ENCODE measurements around the gene QKI. TPM values are rescaled to one million over a fixed set of nuclear protein-coding genes. Genes with fewer than 3 reads are reported as not detected.

QKI gene
- total RNA-seq: 10 to 100 TPM; 69.0 to 70.6 TPM

GRCh38 chr6:163414117-163414945, at the start of gene QKI:
QKI (plus strand) TSS chr6:163414718; CDS start chr6:163415194, 476 bp downstream.
- CTCF ChIA-PET: no interaction called here

GRCh38 chr6:163366288-163366687, 48.2 kb upstream of the QKI start:
- CTCF ChIA-PET: no interaction called here

More at GRCh38 chr6:163414117-163414945, at the start of gene QKI:
- ATAC-seq (peak; percentile 60), DNase-seq (peak; percentile 85)
- Mint-ChIP-seq H3K27ac (peak within 1 kb of the TSS; percentile 87), H3K4me3 (peak within 1 kb of the TSS; percentile 89), H3K36me3 (peaks cover 2% of the 10 kb centered on the region), H3K27me3 (peaks cover 15% of the 10 kb centered on the region), H3K9me3 (ENCODE audit: low read depth) (no peaks in the 10 kb centered on the region), H3K4me1 (peaks cover 29% of the 10 kb centered on the region)

GRCh38 chr6:163367497-163368183, 46.9 kb upstream of the QKI start:
- Mint-ChIP-seq H3K27ac (no peak overlapping the region), H3K4me3 (no peak overlapping the region), H3K27me3 (peaks cover 17% of the 10 kb centered on the region), H3K4me1 (peaks cover 7% of the 10 kb centered on the region), H3K36me3 (no peaks in the 10 kb centered on the region), H3K9me3 (ENCODE audit: low read depth) (no peaks in the 10 kb centered on the region)
- CTCF ChIA-PET: no interaction called here
- DNase-seq (no peak), ATAC-seq (no peak)

More at GRCh38 chr6:163366288-163366687, 48.2 kb upstream of the QKI start:
- no peaks in the 10 kb centered on the region for H3K9me3 Mint-ChIP-seq (ENCODE audit: low read depth)
- ATAC-seq (no peak), DNase-seq (no peak)
- H3K27me3 Mint-ChIP-seq: peaks cover 20% of the 10 kb centered on the region
- H3K27ac Mint-ChIP-seq: no peak overlapping the region
- H3K4me1 Mint-ChIP-seq: peaks cover 7% of the 10 kb centered on the region
- H3K4me3 Mint-ChIP-seq: no peak overlapping the region
- no peaks in the 10 kb centered on the region for H3K36me3 Mint-ChIP-seq

- Mint-ChIP-seq H3K4me3 (no peak overlapping the region), H3K9me3 (ENCODE audit: low read depth) (no peaks in the 10 kb centered on the region), H3K27ac (no peak overlapping the region), H3K4me1 (peaks cover 7% of the 10 kb centered on the region), H3K27me3 (peaks cover 17% of the 10 kb centered on the region), H3K36me3 (no peaks in the 10 kb centered on the region)
- DNase-seq: no peak
- no peak for ATAC-seq
- CTCF ChIA-PET: no interaction called here
Measured at GRCh38 chr6:163369141-163369540, 45.4 kb upstream of the QKI start.

GRCh38 chr6:163369628-163370365, 44.7 kb upstream of the QKI start:
- no peaks in the 10 kb centered on the region for H3K36me3 Mint-ChIP-seq
- no peak overlapping the region for H3K27ac Mint-ChIP-seq
- H3K27me3 Mint-ChIP-seq: peaks cover 17% of the 10 kb centered on the region
- CTCF ChIA-PET: no interaction called here
- DNase-seq (no peak), ATAC-seq (no peak)
- H3K4me1 Mint-ChIP-seq: peaks cover 7% of the 10 kb centered on the region
- no peaks in the 10 kb centered on the region for H3K9me3 Mint-ChIP-seq (ENCODE audit: low read depth)
- no peak overlapping the region for H3K4me3 Mint-ChIP-seq

- Mint-ChIP-seq H3K36me3 (no peaks in the 10 kb centered on the region), H3K27ac (no peak overlapping the region), H3K4me3 (no peak overlapping the region), H3K4me1 (peaks cover 7% of the 10 kb centered on the region), H3K9me3 (ENCODE audit: low read depth) (no peaks in the 10 kb centered on the region), H3K27me3 (peaks cover 17% of the 10 kb centered on the region)
- DNase-seq (no peak), ATAC-seq (no peak)
- CTCF ChIA-PET: no interaction called here
Measured at GRCh38 chr6:163370464-163371117, 43.9 kb upstream of the QKI start.

GRCh38 chr6:163371129-163371528, 43.4 kb upstream of the QKI start:
- Mint-ChIP-seq H3K4me3 (no peak overlapping the region), H3K36me3 (no peaks in the 10 kb centered on the region), H3K27ac (no peak overlapping the region), H3K4me1 (peaks cover 7% of the 10 kb centered on the region), H3K27me3 (peaks cover 17% of the 10 kb centered on the region), H3K9me3 (ENCODE audit: low read depth) (no peaks in the 10 kb centered on the region)
- DNase-seq (no peak), ATAC-seq (no peak)
- CTCF ChIA-PET: no interaction called here

GRCh38 chr6:163373240-163373639, 41.3 kb upstream of the QKI start:
- CTCF ChIA-PET: no interaction called here
- H3K9me3 Mint-ChIP-seq (ENCODE audit: low read depth): no peaks in the 10 kb centered on the region
- H3K27me3 Mint-ChIP-seq: peaks cover 17% of the 10 kb centered on the region
- ATAC-seq (no peak), DNase-seq (no peak)
- H3K4me1 Mint-ChIP-seq: peaks cover 7% of the 10 kb centered on the region
- H3K4me3 Mint-ChIP-seq: no peak overlapping the region
- H3K27ac Mint-ChIP-seq: no peak overlapping the region
- H3K36me3 Mint-ChIP-seq: no peaks in the 10 kb centered on the region

GRCh38 chr6:163375361-163375760, 39.2 kb upstream of the QKI start:
- Mint-ChIP-seq H3K9me3 (ENCODE audit: low read depth) (no peaks in the 10 kb centered on the region), H3K4me1 (peaks cover under 1% of the 10 kb centered on the region), H3K27ac (no peak overlapping the region), H3K27me3 (peaks cover 6% of the 10 kb centered on the region), H3K36me3 (no peaks in the 10 kb centered on the region), H3K4me3 (no peak overlapping the region)
- ATAC-seq: no peak
- CTCF ChIA-PET: no interaction called here
- no peak for DNase-seq

- CTCF ChIA-PET: no interaction called here
- H3K27ac Mint-ChIP-seq: no peak overlapping the region
- ATAC-seq (no peak), DNase-seq (no peak)
- H3K4me1 Mint-ChIP-seq: no peaks in the 10 kb centered on the region
- no peak overlapping the region for H3K4me3 Mint-ChIP-seq
- no peaks in the 10 kb centered on the region for H3K36me3 Mint-ChIP-seq
- no peaks in the 10 kb centered on the region for H3K9me3 Mint-ChIP-seq (ENCODE audit: low read depth)
- H3K27me3 Mint-ChIP-seq: peaks cover under 1% of the 10 kb centered on the region
Measured at GRCh38 chr6:163376187-163376586, 38.3 kb upstream of the QKI start.

- Mint-ChIP-seq H3K27ac (no peak overlapping the region), H3K4me1 (no peaks in the 10 kb centered on the region), H3K36me3 (no peaks in the 10 kb centered on the region), H3K9me3 (ENCODE audit: low read depth) (no peaks in the 10 kb centered on the region), H3K4me3 (no peak overlapping the region), H3K27me3 (no peaks in the 10 kb centered on the region)
- DNase-seq (no peak), ATAC-seq (no peak)
- CTCF ChIA-PET: no interaction called here
Measured at GRCh38 chr6:163377561-163377960, 37.0 kb upstream of the QKI start.

GRCh38 chr6:163380216-163380615, 34.3 kb upstream of the QKI start:
- Mint-ChIP-seq H3K4me1 (no peaks in the 10 kb centered on the region), H3K27me3 (no peaks in the 10 kb centered on the region), H3K9me3 (ENCODE audit: low read depth) (no peaks in the 10 kb centered on the region), H3K27ac (no peak overlapping the region), H3K36me3 (no peaks in the 10 kb centered on the region), H3K4me3 (no peak overlapping the region)
- no peak for DNase-seq
- ATAC-seq: no peak
- CTCF ChIA-PET: no interaction called here

- CTCF ChIA-PET: no interaction called here
- Mint-ChIP-seq H3K9me3 (ENCODE audit: low read depth) (no peaks in the 10 kb centered on the region), H3K36me3 (no peaks in the 10 kb centered on the region), H3K27me3 (no peaks in the 10 kb centered on the region), H3K27ac (no peak overlapping the region), H3K4me3 (no peak overlapping the region), H3K4me1 (no peaks in the 10 kb centered on the region)
- DNase-seq (no peak), ATAC-seq (no peak)
Measured at GRCh38 chr6:163381118-163381756, 33.3 kb upstream of the QKI start.
